Measurements from ENCODE around the gene THAP4.

GRCh38 chr2:241612156-241613016 lies 24.6 kb downstream of the THAP4 start:
- TF ChIP-seq CTCF (conservative IDR thresholded peaks at IDR 0.05): no peak
- TF ChIP-seq ZFX (IDR thresholded peaks at IDR 0.05): no peak
